Measurements from ENCODE around the gene EIF3CL.
"Not testable (repeated sequence)": the region's sequence is repeated elsewhere in the genome, so short reads cannot be mapped to it uniquely, and the experiment has no call there.

The EIF3CL gene

DNA sequence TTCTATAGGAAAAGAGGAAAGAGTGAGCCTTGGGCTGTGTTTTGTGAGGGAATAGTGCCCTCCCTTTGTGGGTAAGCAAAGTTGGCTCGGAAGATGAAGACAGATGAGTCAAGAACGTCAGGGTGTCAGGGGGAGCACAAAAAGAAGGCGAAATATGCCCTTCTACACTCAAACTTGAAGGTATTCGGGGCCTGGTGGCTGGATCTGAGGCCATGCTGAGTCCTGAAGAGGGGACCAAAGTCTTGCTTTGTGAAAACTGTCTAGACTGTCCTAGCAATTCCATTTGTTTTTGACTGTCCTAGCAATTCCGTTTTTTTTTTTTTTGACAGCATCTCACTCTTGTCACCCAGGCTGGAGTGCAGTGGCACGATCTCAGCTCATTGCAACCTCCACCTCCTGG is 35.3 kb upstream of the EIF3CL start:
- not testable (repeated sequence) for H4K91ac ChIP-seq (ENCODE audit: low read length); H3K27me3 ChIP-seq (ENCODE audit: control insufficient read depth in 1 of 2, insufficient read depth in 1 of 2, low read length in 2 of 2); H3K79me1 ChIP-seq (replicated peaks; ENCODE audit: low read length, poor library complexity, severe bottlenecking); H3K4ac ChIP-seq (ENCODE audit: low read depth in 1 of 2, low read length in 2 of 2); H3K4me2 ChIP-seq (ENCODE audit: low read length, poor library complexity, severe bottlenecking); H3K27ac ChIP-seq (ENCODE audit: low read length, poor library complexity, severe bottlenecking); H3K14ac ChIP-seq (ENCODE audit: low read length in 2 of 2); H2BK12ac ChIP-seq (ENCODE audit: low read length in 2 of 2); H3K4me3 ChIP-seq (ENCODE audit: insufficient read depth in 1 of 2, low read depth in 1 of 2, low read length in 2 of 2); H4K8ac ChIP-seq (ENCODE audit: low read length); H2AK5ac ChIP-seq (ENCODE audit: low read length, severe bottlenecking); H3K36me3 ChIP-seq (ENCODE audit: control insufficient read depth in 1 of 2, insufficient read depth in 2 of 2, low read depth in 1 of 2, low read length in 2 of 2); H3K9me3 ChIP-seq (ENCODE audit: control insufficient read depth, low read length); H2BK15ac ChIP-seq (ENCODE audit: low read depth, poor library complexity, severe bottlenecking); H3K23ac ChIP-seq (ENCODE audit: low read length in 2 of 2); H3K4me1 ChIP-seq (ENCODE audit: control insufficient read depth, insufficient read depth, low read depth, low read length); H3K18ac ChIP-seq (ENCODE audit: low read depth in 1 of 2, low read length in 2 of 2); H2AFZ ChIP-seq (ENCODE audit: low read depth, low read length); H3K9ac ChIP-seq (ENCODE audit: low read length); H2BK120ac ChIP-seq (ENCODE audit: low read depth, low read length); H2BK5ac ChIP-seq (ENCODE audit: low read depth, low read length, poor library complexity, severe bottlenecking); DNase-seq
- no CpG with 5 or more reads among the region's 6 CpGs for WGBS

DNA sequence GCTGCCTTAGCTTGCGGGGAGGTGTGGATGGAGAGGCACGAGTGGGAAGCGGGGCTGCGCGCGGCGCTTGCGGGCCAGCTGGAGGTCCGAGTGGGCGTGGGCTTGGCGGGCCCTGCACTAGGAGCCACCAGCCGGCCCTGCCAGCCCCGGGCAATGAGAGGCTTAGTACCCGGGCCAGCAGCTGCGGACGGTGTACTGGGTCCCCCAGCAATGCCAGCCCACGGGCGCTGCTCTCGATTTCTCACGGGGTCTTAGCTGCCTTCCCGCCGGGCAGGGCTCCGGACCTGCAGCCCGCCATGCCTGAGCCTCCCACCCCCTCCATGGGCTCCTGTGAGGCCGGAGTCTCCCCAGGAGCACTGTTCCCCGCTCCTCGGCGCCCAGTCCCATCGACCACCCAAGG is 31.7 kb upstream of the EIF3CL start:
- not testable (repeated sequence) for H2BK15ac ChIP-seq (ENCODE audit: low read depth, poor library complexity, severe bottlenecking); H3K36me3 ChIP-seq (ENCODE audit: control insufficient read depth in 1 of 2, insufficient read depth in 2 of 2, low read depth in 1 of 2, low read length in 2 of 2); H3K27ac ChIP-seq (ENCODE audit: low read length, poor library complexity, severe bottlenecking); H2BK5ac ChIP-seq (ENCODE audit: low read depth, low read length, poor library complexity, severe bottlenecking); H3K4me2 ChIP-seq (ENCODE audit: low read length, poor library complexity, severe bottlenecking); H4K8ac ChIP-seq (ENCODE audit: low read length); DNase-seq; H3K4me3 ChIP-seq (ENCODE audit: insufficient read depth in 1 of 2, low read depth in 1 of 2, low read length in 2 of 2); H3K9me3 ChIP-seq (ENCODE audit: control insufficient read depth, low read length); H2BK12ac ChIP-seq (ENCODE audit: low read length in 2 of 2); H3K23ac ChIP-seq (ENCODE audit: low read length in 2 of 2); H3K4ac ChIP-seq (ENCODE audit: low read depth in 1 of 2, low read length in 2 of 2); H3K27me3 ChIP-seq (ENCODE audit: control insufficient read depth in 1 of 2, insufficient read depth in 1 of 2, low read length in 2 of 2); H3K9ac ChIP-seq (ENCODE audit: low read length); H2BK120ac ChIP-seq (ENCODE audit: low read depth, low read length); H2AK5ac ChIP-seq (ENCODE audit: low read length, severe bottlenecking); H3K18ac ChIP-seq (ENCODE audit: low read depth in 1 of 2, low read length in 2 of 2); H2AFZ ChIP-seq (ENCODE audit: low read depth, low read length); H3K14ac ChIP-seq (ENCODE audit: low read length in 2 of 2); H4K91ac ChIP-seq (ENCODE audit: low read length); H3K4me1 ChIP-seq (ENCODE audit: control insufficient read depth, insufficient read depth, low read depth, low read length); H3K79me1 ChIP-seq (replicated peaks; ENCODE audit: low read length, poor library complexity, severe bottlenecking)
- WGBS, result no CpG with 5 or more reads among the region's 29 CpGs

DNA sequence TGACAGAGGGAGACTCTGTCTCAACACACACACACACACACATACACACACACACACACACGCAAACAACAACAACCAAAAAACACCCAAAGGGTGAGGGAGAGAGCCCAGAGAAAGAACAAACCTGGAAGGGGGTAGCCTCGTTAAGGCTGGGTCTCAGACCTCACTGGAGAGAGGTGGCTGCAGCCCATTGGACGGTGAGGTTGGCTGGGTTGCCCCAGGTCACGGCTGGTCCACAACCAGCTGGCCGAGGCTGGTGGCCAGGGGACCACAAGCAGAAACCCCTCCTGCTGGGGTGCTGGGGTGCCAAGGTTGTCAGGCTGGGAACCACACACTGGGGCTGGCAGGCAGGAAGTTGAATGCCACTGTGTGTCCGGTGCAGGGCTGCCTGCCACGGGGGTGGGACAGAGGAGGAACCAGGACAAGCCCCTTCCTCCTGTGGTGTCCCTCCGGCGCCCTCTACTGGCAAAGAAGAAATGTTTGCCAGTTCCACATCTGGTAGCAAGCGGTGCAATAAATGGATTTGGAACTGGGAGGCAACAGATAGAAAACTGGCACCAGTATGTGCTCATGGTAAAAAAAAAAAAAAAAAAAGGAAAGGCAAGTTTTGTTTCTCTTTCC is 22.5 kb upstream of the EIF3CL start:
- H3K27ac ChIP-seq (ENCODE audit: low read length, poor library complexity, severe bottlenecking); H3K9ac ChIP-seq (ENCODE audit: low read length); H4K8ac ChIP-seq (ENCODE audit: low read length); H2BK15ac ChIP-seq (ENCODE audit: low read depth, poor library complexity, severe bottlenecking); H3K79me1 ChIP-seq (replicated peaks; ENCODE audit: low read length, poor library complexity, severe bottlenecking); H3K14ac ChIP-seq (ENCODE audit: low read length in 2 of 2); DNase-seq; H3K9me3 ChIP-seq (ENCODE audit: control insufficient read depth, low read length); H3K27me3 ChIP-seq (ENCODE audit: control insufficient read depth in 1 of 2, insufficient read depth in 1 of 2, low read length in 2 of 2); H3K4me2 ChIP-seq (ENCODE audit: low read length, poor library complexity, severe bottlenecking); H2AFZ ChIP-seq (ENCODE audit: low read depth, low read length); H2BK12ac ChIP-seq (ENCODE audit: low read length in 2 of 2); H2AK5ac ChIP-seq (ENCODE audit: low read length, severe bottlenecking); H3K36me3 ChIP-seq (ENCODE audit: control insufficient read depth in 1 of 2, insufficient read depth in 2 of 2, low read depth in 1 of 2, low read length in 2 of 2); H4K91ac ChIP-seq (ENCODE audit: low read length); H2BK120ac ChIP-seq (ENCODE audit: low read depth, low read length); H3K18ac ChIP-seq (ENCODE audit: low read depth in 1 of 2, low read length in 2 of 2); H2BK5ac ChIP-seq (ENCODE audit: low read depth, low read length, poor library complexity, severe bottlenecking); H3K4me1 ChIP-seq (ENCODE audit: control insufficient read depth, insufficient read depth, low read depth, low read length); H3K4me3 ChIP-seq (ENCODE audit: insufficient read depth in 1 of 2, low read depth in 1 of 2, low read length in 2 of 2); H3K4ac ChIP-seq (ENCODE audit: low read depth in 1 of 2, low read length in 2 of 2); H3K23ac ChIP-seq (ENCODE audit: low read length in 2 of 2): not testable (repeated sequence)
- WGBS, result no CpG with 5 or more reads among the region's 10 CpGs

DNA sequence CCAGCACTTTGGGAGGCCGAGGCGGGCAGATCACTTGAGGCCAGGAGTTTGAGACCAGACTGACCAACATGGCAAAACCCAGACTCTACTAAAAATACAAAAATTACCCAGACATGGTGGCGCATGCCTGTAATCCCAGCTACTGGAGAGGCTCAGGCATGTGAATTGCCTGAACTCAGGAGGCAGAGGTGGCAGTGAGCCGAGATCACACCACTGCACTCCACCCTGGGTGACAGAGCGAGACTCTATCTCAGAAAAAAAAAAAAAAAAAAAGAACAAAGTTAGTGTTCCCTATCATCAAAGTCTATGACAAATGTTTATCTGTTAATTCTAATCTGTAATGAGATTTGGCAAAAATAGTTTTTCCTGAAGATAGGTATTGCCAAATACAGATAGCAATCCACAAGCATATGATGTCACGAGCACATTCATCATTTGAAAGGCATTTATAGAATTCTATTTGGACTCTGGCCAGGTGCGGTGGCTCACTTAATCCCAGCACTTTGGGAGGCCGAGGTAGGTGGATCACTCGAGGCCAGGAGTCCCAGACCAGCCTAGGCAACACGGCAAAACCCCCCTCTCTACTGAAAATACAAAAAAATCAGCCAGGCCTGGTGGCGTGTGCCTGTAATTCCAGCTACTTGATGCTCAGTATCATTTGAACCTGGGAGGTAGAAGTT is 17.6 kb upstream of the EIF3CL start:
- H2BK12ac ChIP-seq (ENCODE audit: low read length in 2 of 2); DNase-seq; H2BK5ac ChIP-seq (ENCODE audit: low read depth, low read length, poor library complexity, severe bottlenecking); H3K23ac ChIP-seq (ENCODE audit: low read length in 2 of 2); H3K4me1 ChIP-seq (ENCODE audit: control insufficient read depth, insufficient read depth, low read depth, low read length); H2BK15ac ChIP-seq (ENCODE audit: low read depth, poor library complexity, severe bottlenecking); H3K36me3 ChIP-seq (ENCODE audit: control insufficient read depth in 1 of 2, insufficient read depth in 2 of 2, low read depth in 1 of 2, low read length in 2 of 2); H3K27me3 ChIP-seq (ENCODE audit: control insufficient read depth in 1 of 2, insufficient read depth in 1 of 2, low read length in 2 of 2); H3K27ac ChIP-seq (ENCODE audit: low read length, poor library complexity, severe bottlenecking); H3K18ac ChIP-seq (ENCODE audit: low read depth in 1 of 2, low read length in 2 of 2); H2BK120ac ChIP-seq (ENCODE audit: low read depth, low read length); H3K79me1 ChIP-seq (replicated peaks; ENCODE audit: low read length, poor library complexity, severe bottlenecking); H3K14ac ChIP-seq (ENCODE audit: low read length in 2 of 2); H2AFZ ChIP-seq (ENCODE audit: low read depth, low read length); H4K91ac ChIP-seq (ENCODE audit: low read length); H3K4ac ChIP-seq (ENCODE audit: low read depth in 1 of 2, low read length in 2 of 2); H4K8ac ChIP-seq (ENCODE audit: low read length); H3K9me3 ChIP-seq (ENCODE audit: control insufficient read depth, low read length); H3K9ac ChIP-seq (ENCODE audit: low read length); H2AK5ac ChIP-seq (ENCODE audit: low read length, severe bottlenecking); H3K4me2 ChIP-seq (ENCODE audit: low read length, poor library complexity, severe bottlenecking); H3K4me3 ChIP-seq (ENCODE audit: insufficient read depth in 1 of 2, low read depth in 1 of 2, low read length in 2 of 2): not testable (repeated sequence)
- WGBS, result no CpG with 5 or more reads among the region's 11 CpGs

All from mesenchymal stem cell (in vitro differentiated cells and primary cell).